Trophoblast cell (in vitro differentiated cells and primary cell): ENCODE data around the gene TYK2.

Experiments used
- DNase-seq, 2 donors: peaks; one replicate each; pipeline ENCODE4 v3.0.0-alpha.2; 2016
- H2AFZ ChIP-seq: 2 replicates; pipeline ENCODE4 v1.6.1; 2013; ENCODE audit warnings: low read length, moderate library complexity, mild to moderate bottlenecking; ENCODE audit not compliant: insufficient read depth, poor library complexity
- H2AK5ac ChIP-seq: 2 replicates; pipeline ENCODE4 v1.6.1; 2013; ENCODE audit warnings: mild to moderate bottlenecking, low read length
- H2BK120ac ChIP-seq: 2 replicates; pipeline ENCODE4 v1.6.1; 2013; ENCODE audit warnings: low read length, mild to moderate bottlenecking, moderate library complexity; ENCODE audit not compliant: insufficient read depth, poor library complexity
- H2BK12ac ChIP-seq: 2 replicates; pipeline ENCODE4 v1.6.1; 2013; ENCODE audit warnings: mild to moderate bottlenecking, low read length, moderate library complexity
- H2BK5ac ChIP-seq: 2 replicates; pipeline ENCODE4 v1.6.1; 2013; ENCODE audit warnings: low read length, low read depth, moderate library complexity, mild to moderate bottlenecking; ENCODE audit not compliant: poor library complexity
- H3K14ac ChIP-seq: 2 replicates; pipeline ENCODE4 v1.6.1; 2013; ENCODE audit warnings: mild to moderate bottlenecking, low read length
- H3K18ac ChIP-seq: 2 replicates; pipeline ENCODE4 v1.6.1; 2013; ENCODE audit warnings: mild to moderate bottlenecking, low read length
- H3K23ac ChIP-seq: 2 replicates; pipeline ENCODE4 v1.6.1; 2013; ENCODE audit warnings: low read length
- H3K27ac ChIP-seq: 2 replicates; pipeline ENCODE4 v1.5.1; 2013; ENCODE audit warnings: low read depth, mild to moderate bottlenecking, inconsistent platforms, low read length, moderate library complexity
- H3K27me3 ChIP-seq: 2 replicates; pipeline ENCODE4 v1.6.1; 2013; ENCODE audit warnings: inconsistent platforms, mild to moderate bottlenecking, low read length, moderate library complexity; ENCODE audit not compliant: insufficient read depth
- H3K36me3 ChIP-seq, 2 experiments: 1 replicate in 1 of 2; 2 replicates in 1 of 2; pipeline ENCODE4 v1.6.1; 2013; ENCODE audit warnings: low read length in 2 of 2, mild to moderate bottlenecking in 2 of 2, moderate library complexity in 1 of 2; ENCODE audit not compliant: insufficient read depth in 2 of 2, control insufficient read depth in 1 of 2
- H3K4ac ChIP-seq: 2 replicates; pipeline ENCODE4 v1.6.1; 2013; ENCODE audit warnings: low read depth, mild to moderate bottlenecking, low read length, moderate library complexity
- H3K4me1 ChIP-seq, 2 experiments: 1 replicate in 1 of 2; 2 replicates in 1 of 2; pipeline ENCODE4 v1.6.1; 2013; ENCODE audit warnings: low read length in 2 of 2, mild to moderate bottlenecking in 2 of 2, moderate library complexity in 1 of 2; ENCODE audit not compliant: insufficient read depth in 2 of 2, control insufficient read depth in 1 of 2
- H3K4me2 ChIP-seq: 2 replicates; pipeline ENCODE4 v1.6.1; 2013; ENCODE audit warnings: inconsistent platforms, mild to moderate bottlenecking, low read length, moderate library complexity
- H3K4me3 ChIP-seq: 2 replicates; pipeline ENCODE4 v1.5.1; 2013; ENCODE audit warnings: mild to moderate bottlenecking, low read depth, low read length, inconsistent platforms
- H3K79me1 ChIP-seq: one replicate; pipeline ENCODE4 v1.6.1; 2013; ENCODE audit warnings: low read length
- H3K79me2 ChIP-seq: 2 replicates; pipeline ENCODE4 v1.6.1; 2013; ENCODE audit warnings: low read length, mild to moderate bottlenecking; ENCODE audit not compliant: control insufficient read depth, insufficient read depth, poor library complexity
- H3K9ac ChIP-seq: 2 replicates; pipeline ENCODE4 v1.6.1; 2013; ENCODE audit warnings: mild to moderate bottlenecking, low read length
- H3K9me3 ChIP-seq: 2 replicates; pipeline ENCODE4 v1.6.1; 2013; ENCODE audit warnings: low read depth, mild to moderate bottlenecking, control low read depth, inconsistent platforms, low read length; ENCODE audit not compliant: insufficient read depth
- H4K12ac ChIP-seq: 2 replicates; pipeline ENCODE4 v1.6.1; 2013; ENCODE audit warnings: low read depth, mild to moderate bottlenecking, low read length, moderate library complexity
- H4K8ac ChIP-seq: 2 replicates; pipeline ENCODE4 v1.6.1; 2013; ENCODE audit warnings: low read depth, mild to moderate bottlenecking, low read length, moderate library complexity
- H4K91ac ChIP-seq: one replicate; pipeline ENCODE4 v1.6.1; 2013; ENCODE audit warnings: low read depth, mild to moderate bottlenecking, low read length, moderate library complexity
- WGBS: extraction: QIAGEN DNeasy Blood & Tissue Kit; methylation state at CpG from one replicate; pipeline ENCODE4 v1.1.7; 2013; ENCODE audit warnings: missing lambda C conversion rate; ENCODE audit not compliant: insufficient read length, insufficient coverage; ENCODE audit errors: extremely low coverage; 5-methylcytosine and 5-hydroxymethylcytosine counted together

TYK2 gene

GRCh38 chr19:10344780-10345179, 35.6 kb downstream of the TYK2 start:
- Histone ChIP-seq H2BK120ac (no peak overlapping the region), H4K91ac (no peak overlapping the region), H3K9me3 (no peaks in the 10 kb centered on the region), H3K4me3 (no peak overlapping the region), H2AFZ (no peak overlapping the region), H2AK5ac (no peak overlapping the region), H3K27me3 (no peaks in the 10 kb centered on the region), H3K79me2 (no peaks in the 10 kb centered on the region), H3K4me2 (no peak overlapping the region), H3K79me1 (no peaks in the 10 kb centered on the region), H2BK12ac (no peak overlapping the region), H4K12ac (no peak overlapping the region), H3K23ac (no peak overlapping the region), H3K4ac (no peak overlapping the region), H4K8ac (no peak overlapping the region), H3K36me3 (no peaks in the 10 kb centered on the region), H3K9ac (no peak overlapping the region), H2BK5ac (no peak overlapping the region), H3K27ac (no peak overlapping the region), H3K18ac (no peak overlapping the region), H3K14ac (no peak overlapping the region), H3K4me1 (no peaks in the 10 kb centered on the region)
- WGBS: no CpG with 5 or more reads among the region's 10 CpGs
- DNase-seq: peak; percentile 45 to 58

GRCh38 chr19:10343495-10343894, 36.9 kb downstream of the TYK2 start:
- H3K4me2 ChIP-seq: no peak overlapping the region
- no peak overlapping the region for H4K8ac ChIP-seq
- no peaks in the 10 kb centered on the region for H3K4me1 ChIP-seq
- H2BK12ac ChIP-seq: no peak overlapping the region
- H3K27ac ChIP-seq: no peak overlapping the region
- no peak overlapping the region for H3K14ac ChIP-seq
- no CpG with 5 or more reads among the region's 2 CpGs for WGBS
- H3K79me1 ChIP-seq: no peaks in the 10 kb centered on the region
- no peaks in the 10 kb centered on the region for H3K36me3 ChIP-seq
- no peak overlapping the region for H3K9ac ChIP-seq
- no peak overlapping the region for H3K23ac ChIP-seq
- H2AK5ac ChIP-seq: no peak overlapping the region
- H3K9me3 ChIP-seq: no peaks in the 10 kb centered on the region
- no peak overlapping the region for H3K18ac ChIP-seq
- no peaks in the 10 kb centered on the region for H3K79me2 ChIP-seq
- no peak overlapping the region for H2BK5ac ChIP-seq
- H4K91ac ChIP-seq: no peak overlapping the region
- no peak overlapping the region for H2BK120ac ChIP-seq
- H3K4ac ChIP-seq: no peak overlapping the region
- no peak overlapping the region for H2AFZ ChIP-seq
- peak in 1 of 2 donors; percentile 8 for DNase-seq
- H4K12ac ChIP-seq: no peak overlapping the region
- no peak overlapping the region for H3K4me3 ChIP-seq
- no peaks in the 10 kb centered on the region for H3K27me3 ChIP-seq

GRCh38 chr19:10339977-10340376, 40.4 kb downstream of the TYK2 start:
- no peak for DNase-seq
- no CpG with 5 or more reads among the region's 5 CpGs for WGBS
- H3K23ac ChIP-seq: no peak overlapping the region
- H3K27ac ChIP-seq: no peak overlapping the region
- no peak overlapping the region for H2BK5ac ChIP-seq
- peaks cover 1% of the 10 kb centered on the region for H3K79me1 ChIP-seq
- H3K4me3 ChIP-seq: no peak overlapping the region
- H4K12ac ChIP-seq: no peak overlapping the region
- H4K91ac ChIP-seq: no peak overlapping the region
- no peak overlapping the region for H3K4me2 ChIP-seq
- no peaks in the 10 kb centered on the region for H3K27me3 ChIP-seq
- H3K36me3 ChIP-seq: no peaks in the 10 kb centered on the region
- H2AFZ ChIP-seq: no peak overlapping the region
- no peak overlapping the region for H2AK5ac ChIP-seq
- peaks cover 4% of the 10 kb centered on the region in 2 experiments for H3K4me1 ChIP-seq
- H2BK120ac ChIP-seq: no peak overlapping the region
- H3K18ac ChIP-seq: no peak overlapping the region
- H4K8ac ChIP-seq: no peak overlapping the region
- H3K79me2 ChIP-seq: no peaks in the 10 kb centered on the region
- H3K9me3 ChIP-seq: no peaks in the 10 kb centered on the region
- H2BK12ac ChIP-seq: no peak overlapping the region
- H3K9ac ChIP-seq: no peak overlapping the region
- no peak overlapping the region for H3K4ac ChIP-seq
- H3K14ac ChIP-seq: no peak overlapping the region

GRCh38 chr19:10339380-10339960, 40.9 kb downstream of the TYK2 start, which contains the start of gene ICAM3:
TSS of gene ICAM3 (minus strand) at chr19:10339624. CDS start at chr19:10339614, 10 bp downstream.
- H4K8ac ChIP-seq: peak within 1 kb of the TSS; percentile 23
- H3K4me1 ChIP-seq: peaks cover 5 to 6% of the 10 kb centered on the region in 2 experiments
- H3K4me3 ChIP-seq: no peak within 1 kb of the TSS
- no peak within 1 kb of the TSS for H2AFZ ChIP-seq
- H3K4ac ChIP-seq: no peak within 1 kb of the TSS
- H3K79me2 ChIP-seq: no peaks in the 10 kb centered on the region
- H2BK120ac ChIP-seq: no peak within 1 kb of the TSS
- no peaks in the 10 kb centered on the region for H3K27me3 ChIP-seq
- H3K23ac ChIP-seq: no peak within 1 kb of the TSS
- no CpG with 5 or more reads among the region's 14 CpGs for WGBS
- no peak within 1 kb of the TSS for H3K4me2 ChIP-seq
- DNase-seq: no peak
- no peak within 1 kb of the TSS for H3K14ac ChIP-seq
- no peak within 1 kb of the TSS for H3K9ac ChIP-seq
- H2AK5ac ChIP-seq: no peak within 1 kb of the TSS
- no peaks in the 10 kb centered on the region for H3K36me3 ChIP-seq
- H4K91ac ChIP-seq: no peak within 1 kb of the TSS
- no peaks in the 10 kb centered on the region for H3K9me3 ChIP-seq
- H3K79me1 ChIP-seq: peaks cover 2% of the 10 kb centered on the region
- no peak within 1 kb of the TSS for H2BK12ac ChIP-seq
- peak within 1 kb of the TSS; percentile 8 for H4K12ac ChIP-seq
- no peak within 1 kb of the TSS for H3K18ac ChIP-seq
- no peak within 1 kb of the TSS for H3K27ac ChIP-seq
- H2BK5ac ChIP-seq: no peak within 1 kb of the TSS
